Measurements from ENCODE around the gene HOPX. TPM values are rescaled to one million over a fixed set of nuclear protein-coding genes. Genes with fewer than 3 reads are reported as not detected.
"Not testable (repeated sequence)": the region's sequence is repeated elsewhere in the genome, so short reads cannot be mapped to it uniquely, and the experiment has no call there.

Gene HOPX
- total RNA-seq, 4 donors from 2014 or later = 6.0 to 37.4 (median 17.4) TPM

- no peak overlapping the region for H3K4me3 ChIP-seq
- H3K4me1 ChIP-seq = peaks cover 0 to 7% of the 10 kb centered on the region in 2 donors
- H3K9me3 ChIP-seq = no peaks in the 10 kb centered on the region
- no peak overlapping the region for H3K27ac ChIP-seq
- intact Hi-C loops (cut with DNase I; ENCODE audit: low total_unique reads) = no loop called here
- TF ChIP-seq POLR2A (IDR thresholded peaks at IDR 0.05) (no peak), CTCF (IDR thresholded peaks at IDR 0.05) (no peak)
- H3K27me3 ChIP-seq = no peaks in the 10 kb centered on the region
- H3K36me3 ChIP-seq = no peaks in the 10 kb centered on the region
- DNase-seq = no peak
These were observed 62.4 kb downstream of the HOPX start for GRCh38 chr4:56618734-56619133.

- H3K9me3 ChIP-seq = no peaks in the 10 kb centered on the region
- no peak for DNase-seq
- TF ChIP-seq CTCF (IDR thresholded peaks at IDR 0.05) = no peak
- TF ChIP-seq POLR2A (IDR thresholded peaks at IDR 0.05) = no peak
- intact Hi-C loops (cut with DNase I; ENCODE audit: low total_unique reads) = no loop called here
- no peak overlapping the region for H3K27ac ChIP-seq
- no peaks in the 10 kb centered on the region for H3K27me3 ChIP-seq
- H3K4me3 ChIP-seq = no peak overlapping the region
- H3K36me3 ChIP-seq = no peaks in the 10 kb centered on the region
- H3K4me1 ChIP-seq = no peaks in the 10 kb centered on the region
These were observed 67.8 kb downstream of the HOPX start for GRCh38 chr4:56613101-56613862.

GRCh38 chr4:56612282-56612681 is 68.8 kb downstream of the HOPX start:
- DNase-seq = no peak
- Histone ChIP-seq H3K4me3 (no peak overlapping the region), H3K27ac (no peak overlapping the region), H3K9me3 (no peaks in the 10 kb centered on the region), H3K27me3 (no peaks in the 10 kb centered on the region), H3K4me1 (no peaks in the 10 kb centered on the region), H3K36me3 (no peaks in the 10 kb centered on the region)
- TF ChIP-seq CTCF (IDR thresholded peaks at IDR 0.05) (no peak), POLR2A (IDR thresholded peaks at IDR 0.05) (no peak)
- intact Hi-C loops (cut with DNase I; ENCODE audit: low total_unique reads) = no loop called here

- H3K9me3 ChIP-seq = no peaks in the 10 kb centered on the region
- H3K27ac ChIP-seq = no peak overlapping the region
- no peaks in the 10 kb centered on the region for H3K27me3 ChIP-seq
- no peak overlapping the region for H3K4me3 ChIP-seq
- H3K4me1 ChIP-seq = no peaks in the 10 kb centered on the region
- intact Hi-C loops (cut with DNase I; ENCODE audit: low total_unique reads) = no loop called here
- DNase-seq = no peak
- no peaks in the 10 kb centered on the region for H3K36me3 ChIP-seq
- TF ChIP-seq POLR2A (IDR thresholded peaks at IDR 0.05) = no peak
- TF ChIP-seq CTCF (IDR thresholded peaks at IDR 0.05) = no peak
These were observed 69.6 kb downstream of the HOPX start for GRCh38 chr4:56611501-56611900.

- H3K9me3 ChIP-seq; H3K36me3 ChIP-seq; H3K27me3 ChIP-seq; H3K4me1 ChIP-seq; H3K27ac ChIP-seq; DNase-seq; H3K4me3 ChIP-seq; intact Hi-C loops (cut with DNase I; ENCODE audit: low total_unique reads): not testable (repeated sequence)
These were observed 70.9 kb downstream of the HOPX start for GRCh38 chr4:56610170-56610569.

All from uterus (tissue), 4 donors.